Ovary (tissue), 9 donors: ENCODE results near the gene MAPK14. TPM values are rescaled to one million over a fixed set of nuclear protein-coding genes. Genes with fewer than 3 reads are reported as not detected.

Experiments used
- DNase-seq, 5 donors: peaks; one replicate each; pipeline ENCODE4 v3.0.0-alpha.2; 2019 to 2020
- H3K27ac ChIP-seq, 2 donors: fragments of 200-600 bp; one replicate each; pipeline versions ENCODE4 v1.5.1 to v1.8.0; 2019 to 2022
- H3K27me3 ChIP-seq: fragments of 200-600 bp; one replicate; pipeline ENCODE4 v1.8.0; 2022
- H3K36me3 ChIP-seq: fragments of 200-600 bp; sonication (generic); one replicate; pipeline ENCODE4 v1.5.1; 2019
- H3K4me1 ChIP-seq: one replicate; pipeline ENCODE4 v1.8.1; 2013; ENCODE audit warnings: mild to moderate bottlenecking, moderate library complexity; ENCODE audit not compliant: insufficient read depth
- H3K4me3 ChIP-seq: fragments of 200-600 bp; sonication (generic); one replicate; pipeline ENCODE4 v1.5.1; 2017
- H3K9me3 ChIP-seq, 2 donors: fragments of 200-600 bp in 1 of 2; sonication (generic) in 1 of 2; one replicate each; pipeline versions ENCODE4 v1.5.1 to v1.8.1; 2013 to 2019; ENCODE audit warnings: mild to moderate bottlenecking in 1 of 2, moderate library complexity in 1 of 2
- CTCF ChIP-seq, 3 donors: fragments of 450-650 bp in 2 of 3; fragments of 200-600 bp in 1 of 3; IDR thresholded peaks; one replicate each; pipeline versions ENCODE4 v1.5.1 to v1.8.0; 2016 to 2022; ENCODE audit warnings: antibody characterized with exemption in 3 of 3, mild to moderate bottlenecking in 1 of 3
- EP300 ChIP-seq: sonication (generic); formaldehyde crosslinking; IDR thresholded peaks from one replicate; pipeline ENCODE4 v1.6.1; 2017; ENCODE audit warnings: antibody characterized with exemption
- POLR2A ChIP-seq: fragments of 450-650 bp; IDR thresholded peaks from one replicate; pipeline ENCODE4 v1.6.1; 2017; ENCODE audit warnings: antibody characterized with exemption, mild to moderate bottlenecking, moderate library complexity
- WGBS, 3 donors: extraction: QIAGEN DNeasy Blood & Tissue Kit in 1 of 3; methylation state at CpG; one replicate each; pipeline versions ENCODE4 v1.1.5 to v1.1.7; 2013 to 2017; 5-methylcytosine and 5-hydroxymethylcytosine counted together
- intact Hi-C, 4 donors: fragments of 100-400 bp; cut with DNase I; formaldehyde crosslinking; loops; one replicate each; pipeline versions ENCODE4 v1.11.0 to v1.15.1; 2022 to 2023
- polyA plus RNA-seq, 2 donors: library from polyadenylated mRNA; stranded (reverse); fragments of 200-250 nt in 1 of 2; fragments of 350-450 nt in 1 of 2; fragmentation: Illumina TruSeq in 1 of 2; extraction: RNeasy Lipid Tissue Mini Kit (QIAGEN cat#74804) in 1 of 2; gene quantifications; one replicate each; pipeline ENCODE4 v1.2.3, GENCODE V29; 2013 to 2014
- total RNA-seq, 7 donors: library from RNA; depleted of rRNA in 2 of 7; stranded (reverse); fragments of >200 nt in 2 of 7; fragmentation: NEBNext Ultra II Directional in 3 of 7; extraction: Animal tissue kit (Norgen Biotek cat#: 25700) in 3 of 7; gene quantifications; one replicate each; pipeline versions ENCODE4 v1.1.0 to v1.2.4, GENCODE V29; 2016 to 2023
- donor health status: DM: no; HTN: no; CAD: no; lungs with moderate emphysema.
- donor health status: DM: no; HTN: no; CAD: no.
- donor health status: Bipolar disorder and iron deficiency.
- donor health status: DM: yes; HTN: yes; CAD: no.
- donor health status: DM: no; HTN: no; CAD: no.
- donor health status: DM: yes; HTN: yes; CAD: no.

Gene MAPK14
- total and polyA plus RNA-seq, 9 donors = 18.6 to 58.8 (median 37.1) TPM

- H3K36me3 ChIP-seq = no peaks in the 10 kb centered on the region
- TF ChIP-seq POLR2A = no peak
- no peak for TF ChIP-seq EP300
- no peak for TF ChIP-seq CTCF (IDR thresholded peaks at IDR 0.05)
- peaks cover 14% of the 10 kb centered on the region for H3K4me1 ChIP-seq
- DNase-seq = no peak
- no peak overlapping the region for H3K4me3 ChIP-seq
- H3K9me3 ChIP-seq = no peaks in the 10 kb centered on the region
- no peak overlapping the region for H3K27ac ChIP-seq
- 80 to 88% (median 84%) methylated on average over 13 of the region's 13 CpGs for WGBS, 3 donors
- intact Hi-C loops = loop anchor here in 1 of 4 donors (10.0 kb wide), 1 partner anchor 60 kb away; the partner anchor contains the start of gene BRPF3
- H3K27me3 ChIP-seq = no peaks in the 10 kb centered on the region
Measured at GRCh38 chr6:36135053-36135731, 107.6 kb downstream of the MAPK14 start.

DNA sequence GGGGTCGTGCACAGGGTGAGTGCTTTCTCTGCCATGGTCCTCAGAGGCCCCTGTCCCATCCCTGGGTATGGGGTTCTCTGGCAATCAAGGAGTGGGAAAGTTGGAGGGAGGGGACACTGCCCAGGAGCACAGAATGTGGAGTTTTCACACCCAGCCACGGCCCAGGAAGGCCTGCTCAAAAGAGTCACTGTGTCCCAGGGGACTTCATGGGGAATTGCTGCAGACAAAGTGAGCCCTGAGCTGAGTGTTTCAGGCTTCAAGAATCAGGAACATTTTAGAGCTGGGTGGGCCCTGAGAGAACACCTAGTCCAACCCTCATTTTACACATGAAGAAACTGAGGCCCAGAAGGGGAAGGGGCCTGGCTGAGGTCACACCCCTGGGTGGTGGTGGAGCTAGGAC is 108.4 kb downstream of the MAPK14 start:
- TF ChIP-seq POLR2A (no peak), CTCF (IDR thresholded peaks at IDR 0.05) (no peak), EP300 (no peak)
- intact Hi-C loops = loop anchor here in 1 of 4 donors (10.0 kb wide), 1 partner anchor 59 kb away; the partner anchor contains the start of gene BRPF3
- DNase-seq = no peak
- peaks cover 9% of the 10 kb centered on the region for H3K4me1 ChIP-seq
- no peak overlapping the region for H3K4me3 ChIP-seq
- H3K27ac ChIP-seq = no peak overlapping the region
- no peaks in the 10 kb centered on the region for H3K36me3 ChIP-seq
- H3K27me3 ChIP-seq = no peaks in the 10 kb centered on the region
- 83 to 92% (median 90%) methylated on average over 2 of the region's 2 CpGs for WGBS, 3 donors
- no peaks in the 10 kb centered on the region for H3K9me3 ChIP-seq

DNA sequence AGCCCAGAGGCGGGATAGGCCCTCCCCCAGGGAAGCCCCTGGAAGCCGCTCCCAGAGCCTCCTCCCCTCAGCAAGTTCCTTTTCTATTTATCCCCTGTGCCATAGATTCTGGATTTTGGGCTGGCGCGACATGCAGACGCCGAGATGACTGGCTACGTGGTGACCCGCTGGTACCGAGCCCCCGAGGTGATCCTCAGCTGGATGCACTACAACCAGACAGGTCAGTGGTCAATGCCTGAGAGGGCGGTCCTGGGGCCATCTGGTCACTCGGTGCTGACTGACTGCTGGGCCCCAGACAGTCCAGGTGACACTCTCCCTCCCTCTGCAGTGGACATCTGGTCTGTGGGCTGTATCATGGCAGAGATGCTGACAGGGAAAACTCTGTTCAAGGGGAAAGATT is 108.9 kb downstream of the MAPK14 start:
- H3K9me3 ChIP-seq = no peaks in the 10 kb centered on the region
- DNase-seq = no peak
- intact Hi-C loops = loop anchor here in 1 of 4 donors (10.0 kb wide), 1 partner anchor 58 kb away; the partner anchor contains the start of gene BRPF3
- peaks cover 4% of the 10 kb centered on the region for H3K4me1 ChIP-seq
- WGBS, 3 donors = 90 to 95% (median 94%) methylated on average over 12 of the region's 12 CpGs
- no peak overlapping the region for H3K27ac ChIP-seq
- TF ChIP-seq EP300 = no peak
- no peak for TF ChIP-seq CTCF (IDR thresholded peaks at IDR 0.05)
- TF ChIP-seq POLR2A = no peak
- no peaks in the 10 kb centered on the region for H3K36me3 ChIP-seq
- no peak overlapping the region for H3K4me3 ChIP-seq
- no peaks in the 10 kb centered on the region for H3K27me3 ChIP-seq

GRCh38 chr6:36138667-36139066 is 111.1 kb downstream of the MAPK14 start:
- no peak overlapping the region for H3K27ac ChIP-seq
- WGBS, 3 donors = 86 to 90% (median 89%) methylated on average over 15 of the region's 15 CpGs
- H3K36me3 ChIP-seq = no peaks in the 10 kb centered on the region
- no peaks in the 10 kb centered on the region for H3K4me1 ChIP-seq
- TF ChIP-seq CTCF (IDR thresholded peaks at IDR 0.05) = no peak
- TF ChIP-seq POLR2A = no peak
- no peak for TF ChIP-seq EP300
- H3K27me3 ChIP-seq = no peaks in the 10 kb centered on the region
- H3K9me3 ChIP-seq = no peaks in the 10 kb centered on the region
- DNase-seq = no peak
- no peak overlapping the region for H3K4me3 ChIP-seq
- intact Hi-C loops = loop anchor here in 1 of 4 donors (10.0 kb wide), 1 partner anchor 56 kb away; the partner anchor contains the start of gene BRPF3
